Esophagus squamous epithelium (tissue), 5 donors: ENCODE measurements around the gene ICAM2. TPM values are rescaled to one million over a fixed set of nuclear protein-coding genes. Genes with fewer than 3 reads are reported as not detected.

ENCODE experiments used
- DNase-seq: peaks from one replicate; lab custom pipeline; 2025; lab: John Stamatoyannopoulos, UW
- H3K27ac ChIP-seq, 4 donors: fragments of 200-600 bp; sonication (generic); one replicate each; pipeline ENCODE4 v1.5.1; 2016 to 2019; ENCODE audit warnings: mild to moderate bottlenecking in 1 of 4
- H3K27me3 ChIP-seq, 4 donors: fragments of 200-600 bp; sonication (generic); 1 replicate in 3 of 4; 2 replicates in 1 of 4; pipeline versions ENCODE4 v1.5.1 to v1.6.0; 2017 to 2021; ENCODE audit warnings: antibody characterized with exemption in 1 of 4
- H3K36me3 ChIP-seq, 3 donors: fragments of 200-600 bp; sonication (generic); one replicate each; pipeline ENCODE4 v1.5.1; 2016 to 2019
- H3K4me1 ChIP-seq, 3 donors: fragments of 200-600 bp; sonication (generic); one replicate each; pipeline ENCODE4 v1.5.1; 2017 to 2019
- H3K4me3 ChIP-seq, 4 donors: fragments of 200-600 bp; sonication (generic); 1 replicate in 3 of 4; 2 replicates in 1 of 4; pipeline ENCODE4 v1.5.1; 2016 to 2019; ENCODE audit warnings: mild to moderate bottlenecking in 2 of 4, moderate library complexity in 1 of 4
- H3K9me3 ChIP-seq, 3 donors: fragments of 200-600 bp; sonication (generic); one replicate each; pipeline ENCODE4 v1.5.1; 2016 to 2019
- POLR2A ChIP-seq, 4 donors: fragments of 450-650 bp; IDR thresholded peaks; one replicate each; pipeline ENCODE4 v1.6.1; 2017; ENCODE audit warnings: antibody characterized with exemption in 4 of 4, mild to moderate bottlenecking in 4 of 4, moderate library complexity in 3 of 4
- whole genome bisulfite sequencing, 2 donors: methylation state at CpG; one replicate each; pipeline ENCODE4 v1.1.5; 2018; 5-methylcytosine and 5-hydroxymethylcytosine counted together
- intact Hi-C: fragments of 100-400 bp; cut with DNase I; formaldehyde crosslinking; loops from one replicate; pipeline ENCODE4 v1.15.0; 2022
- total RNA-seq, 4 donors: library from RNA; depleted of rRNA; stranded (reverse); fragments of >200 nt; gene quantifications; one replicate each; pipeline ENCODE4 v1.1.0, GENCODE V29; 2016
- TF ChIP-seq, protein P1 (sequence below), 6 experiments: fragments of 450-650 bp in 4 of 6; fragments of 200-600 bp in 2 of 6; sonication (generic) in 2 of 6; IDR thresholded peaks; one replicate each; pipeline ENCODE4 v1.5.1; 2016 to 2019; ENCODE audit warnings: antibody characterized with exemption in 6 of 6, mild to moderate bottlenecking in 4 of 6, moderate library complexity in 4 of 6
- donor health status: DM: yes; HTN: yes; CAD: no.

The ICAM2 gene
- total RNA-seq, 4 donors from 2014 or later = 2.8 to 28.8 (median 11.8) TPM; not detected in 1

GRCh38 chr17:63974594-63975192 is 45.7 kb downstream of the ICAM2 start:
- Histone ChIP-seq H3K27ac (no peak overlapping the region), H3K4me3 (no peak overlapping the region), H3K4me1 (peaks cover 0 to 11% (median 10%) of the 10 kb centered on the region in 3 donors), H3K27me3 (peaks cover 0 to 6% (median 0%) of the 10 kb centered on the region in 4 donors), H3K9me3 (no peaks in the 10 kb centered on the region), H3K36me3 (no peaks in the 10 kb centered on the region)
- TF ChIP-seq, protein P1, sequence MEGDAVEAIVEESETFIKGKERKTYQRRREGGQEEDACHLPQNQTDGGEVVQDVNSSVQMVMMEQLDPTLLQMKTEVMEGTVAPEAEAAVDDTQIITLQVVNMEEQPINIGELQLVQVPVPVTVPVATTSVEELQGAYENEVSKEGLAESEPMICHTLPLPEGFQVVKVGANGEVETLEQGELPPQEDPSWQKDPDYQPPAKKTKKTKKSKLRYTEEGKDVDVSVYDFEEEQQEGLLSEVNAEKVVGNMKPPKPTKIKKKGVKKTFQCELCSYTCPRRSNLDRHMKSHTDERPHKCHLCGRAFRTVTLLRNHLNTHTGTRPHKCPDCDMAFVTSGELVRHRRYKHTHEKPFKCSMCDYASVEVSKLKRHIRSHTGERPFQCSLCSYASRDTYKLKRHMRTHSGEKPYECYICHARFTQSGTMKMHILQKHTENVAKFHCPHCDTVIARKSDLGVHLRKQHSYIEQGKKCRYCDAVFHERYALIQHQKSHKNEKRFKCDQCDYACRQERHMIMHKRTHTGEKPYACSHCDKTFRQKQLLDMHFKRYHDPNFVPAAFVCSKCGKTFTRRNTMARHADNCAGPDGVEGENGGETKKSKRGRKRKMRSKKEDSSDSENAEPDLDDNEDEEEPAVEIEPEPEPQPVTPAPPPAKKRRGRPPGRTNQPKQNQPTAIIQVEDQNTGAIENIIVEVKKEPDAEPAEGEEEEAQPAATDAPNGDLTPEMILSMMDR (IDR thresholded peaks at IDR 0.05) = no peak
- no peak for TF ChIP-seq POLR2A (IDR thresholded peaks at IDR 0.05)
- no peak for DNase-seq
- intact Hi-C loops = no loop called here
- WGBS, 2 donors = 36 to 63% methylated on average over 8 to 10 of the region's 10 CpGs

DNA sequence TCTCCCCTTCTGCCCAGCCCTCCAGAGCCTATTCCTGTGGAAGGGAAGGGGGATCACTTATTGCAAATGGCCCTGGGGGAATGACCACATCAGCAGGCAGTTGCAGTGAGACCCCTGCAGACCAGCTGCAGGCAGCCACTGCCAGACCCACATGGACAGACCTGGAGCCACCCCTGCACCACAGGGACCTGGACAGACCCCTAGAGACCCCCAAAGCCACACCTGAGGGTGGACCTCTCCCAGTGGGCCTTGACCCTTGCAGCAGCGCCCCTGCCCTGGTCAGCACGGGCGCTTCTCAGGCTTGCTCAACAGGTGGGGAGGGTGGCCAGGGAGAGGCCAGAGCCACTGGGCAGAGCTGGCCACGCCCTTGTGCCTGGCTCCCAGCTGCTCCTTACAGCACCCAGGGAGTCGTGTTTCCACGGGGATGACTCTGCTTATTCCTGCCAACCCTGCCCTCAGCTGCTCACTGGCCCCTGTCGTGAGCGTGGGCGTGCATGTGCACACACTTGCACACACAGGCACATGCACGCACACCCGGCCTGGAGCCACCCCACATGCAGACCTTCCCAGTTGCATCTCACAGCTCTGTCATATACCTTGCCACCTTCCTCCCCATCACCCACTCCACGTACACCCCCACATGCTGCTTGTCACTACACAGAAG is 46.4 kb downstream of the ICAM2 start:
- Histone ChIP-seq H3K4me3 (no peak overlapping the region), H3K4me1 (peaks cover 0 to 11% (median 10%) of the 10 kb centered on the region in 3 donors), H3K9me3 (no peaks in the 10 kb centered on the region), H3K27ac (no peak overlapping the region), H3K27me3 (peaks cover 0 to 6% (median 0%) of the 10 kb centered on the region in 4 donors), H3K36me3 (no peaks in the 10 kb centered on the region)
- intact Hi-C loops = no loop called here
- no peak for TF ChIP-seq POLR2A (IDR thresholded peaks at IDR 0.05)
- TF ChIP-seq, protein P1 (IDR thresholded peaks at IDR 0.05) = no peak
- 29% methylated on average over 10 of the region's 12 CpGs; no CpG with 5 or more reads in 1 of the 2 donors for WGBS, 2 donors
- DNase-seq = no peak

DNA sequence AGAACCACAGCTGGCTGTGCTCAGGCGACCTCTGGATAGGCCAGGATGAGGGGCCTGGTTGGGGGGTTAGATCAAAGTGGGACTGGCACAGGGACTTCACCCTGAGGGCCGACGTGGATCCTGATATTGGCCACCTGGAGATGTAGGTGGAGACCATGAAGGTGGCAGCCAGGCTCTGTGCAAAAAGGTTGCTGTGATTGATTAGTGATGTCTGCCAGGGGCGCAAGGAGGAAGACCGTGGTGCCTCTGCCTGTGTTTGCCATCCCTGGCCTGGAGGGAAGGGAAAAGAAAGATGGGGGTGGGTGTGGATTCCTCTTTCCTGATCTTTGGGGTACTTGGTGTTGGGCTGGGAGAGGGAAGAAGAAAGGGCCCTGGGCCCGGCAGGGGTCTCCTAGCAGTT is 47.2 kb downstream of the ICAM2 start:
- no peaks in the 10 kb centered on the region for H3K9me3 ChIP-seq
- intact Hi-C loops = no loop called here
- no peaks in the 10 kb centered on the region for H3K36me3 ChIP-seq
- TF ChIP-seq, protein P1 (IDR thresholded peaks at IDR 0.05) = no peak
- TF ChIP-seq POLR2A (IDR thresholded peaks at IDR 0.05) = no peak
- peaks cover 0 to 6% (median 0%) of the 10 kb centered on the region in 4 donors for H3K27me3 ChIP-seq
- no peak for DNase-seq
- H3K27ac ChIP-seq = no peak overlapping the region
- H3K4me1 ChIP-seq = peaks cover 0 to 11% (median 10%) of the 10 kb centered on the region in 3 donors
- WGBS, 2 donors = 81 to 87% methylated on average over 5 of the region's 6 CpGs
- H3K4me3 ChIP-seq = no peak overlapping the region

DNA sequence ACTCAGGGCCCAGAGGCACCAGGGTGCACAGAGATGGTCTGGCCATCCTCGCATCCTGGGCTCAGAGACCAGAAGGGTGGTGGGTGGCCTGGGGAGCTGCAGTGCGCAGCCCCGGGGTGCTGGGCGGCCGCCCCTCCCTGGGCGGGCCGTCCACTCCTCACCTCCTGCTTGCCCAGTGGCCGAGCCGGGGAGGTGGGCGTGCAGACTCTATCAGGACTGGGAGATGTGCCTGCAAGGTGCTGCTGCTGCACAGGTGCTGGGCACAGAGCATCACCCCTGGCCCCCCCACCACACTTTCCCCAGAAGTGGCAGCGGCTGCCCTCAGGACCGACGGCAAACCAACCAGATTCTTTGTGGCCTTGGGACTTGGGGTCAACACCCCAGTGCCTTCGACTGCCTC is 47.6 kb downstream of the ICAM2 start, which contains the start of gene SCN4A:
Gene SCN4A, minus strand, starts transcription at position 123 of the 400 bp plus-strand sequence. Its CDS starts 77 bp downstream, at position 46.
- no peak for DNase-seq

More for the DNA sequence above, 47.6 kb downstream of the ICAM2 start, which contains the start of gene SCN4A:
- Histone ChIP-seq H3K4me3 (no peak within 1 kb of the TSS), H3K27me3 (peaks cover 0 to 6% (median 0%) of the 10 kb centered on the region in 4 donors), H3K4me1 (peaks cover 0 to 11% (median 10%) of the 10 kb centered on the region in 3 donors), H3K36me3 (no peaks in the 10 kb centered on the region), H3K9me3 (no peaks in the 10 kb centered on the region), H3K27ac (no peak within 1 kb of the TSS)
- intact Hi-C loops = no loop called here
- no peak for TF ChIP-seq POLR2A (IDR thresholded peaks at IDR 0.05)
- TF ChIP-seq, protein P1 (IDR thresholded peaks at IDR 0.05) = no peak
- WGBS, 2 donors = 100% methylated on average over 7 of the region's 14 CpGs; no CpG with 5 or more reads in 1 of the 2 donors
